HL-60/S4 (cell line): ENCODE results near the gene TAOK1.

Experiments
- in situ Hi-C: fragments of 300-500 bp; cut with MboI; formaldehyde crosslinking; loops from 2 replicates; pipeline ENCODE4 v1.14.3; 2022; ENCODE audit warnings: low sequenced_read_pairs

TAOK1 gene

DNA sequence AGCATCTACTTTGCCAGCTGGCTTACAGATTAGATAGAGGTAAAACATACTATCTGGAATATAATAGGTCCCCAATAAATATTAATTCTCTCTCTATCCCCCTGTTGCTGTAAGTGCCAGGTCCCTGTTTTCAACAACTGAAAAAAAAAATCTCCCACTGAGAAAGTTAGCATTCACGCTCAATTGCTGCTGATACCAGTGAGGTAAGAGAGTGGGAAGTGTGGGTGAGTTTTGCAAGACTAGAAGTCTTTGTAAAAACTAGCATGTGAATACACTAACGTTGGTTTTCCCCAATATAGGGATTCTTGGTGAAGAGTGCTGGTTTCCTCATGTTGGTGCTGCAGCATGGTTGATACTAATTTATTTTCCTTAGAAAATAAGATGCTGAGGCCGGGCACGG is 11.7 kb upstream of the TAOK1 start:
- in situ Hi-C loops = no loop called here

DNA sequence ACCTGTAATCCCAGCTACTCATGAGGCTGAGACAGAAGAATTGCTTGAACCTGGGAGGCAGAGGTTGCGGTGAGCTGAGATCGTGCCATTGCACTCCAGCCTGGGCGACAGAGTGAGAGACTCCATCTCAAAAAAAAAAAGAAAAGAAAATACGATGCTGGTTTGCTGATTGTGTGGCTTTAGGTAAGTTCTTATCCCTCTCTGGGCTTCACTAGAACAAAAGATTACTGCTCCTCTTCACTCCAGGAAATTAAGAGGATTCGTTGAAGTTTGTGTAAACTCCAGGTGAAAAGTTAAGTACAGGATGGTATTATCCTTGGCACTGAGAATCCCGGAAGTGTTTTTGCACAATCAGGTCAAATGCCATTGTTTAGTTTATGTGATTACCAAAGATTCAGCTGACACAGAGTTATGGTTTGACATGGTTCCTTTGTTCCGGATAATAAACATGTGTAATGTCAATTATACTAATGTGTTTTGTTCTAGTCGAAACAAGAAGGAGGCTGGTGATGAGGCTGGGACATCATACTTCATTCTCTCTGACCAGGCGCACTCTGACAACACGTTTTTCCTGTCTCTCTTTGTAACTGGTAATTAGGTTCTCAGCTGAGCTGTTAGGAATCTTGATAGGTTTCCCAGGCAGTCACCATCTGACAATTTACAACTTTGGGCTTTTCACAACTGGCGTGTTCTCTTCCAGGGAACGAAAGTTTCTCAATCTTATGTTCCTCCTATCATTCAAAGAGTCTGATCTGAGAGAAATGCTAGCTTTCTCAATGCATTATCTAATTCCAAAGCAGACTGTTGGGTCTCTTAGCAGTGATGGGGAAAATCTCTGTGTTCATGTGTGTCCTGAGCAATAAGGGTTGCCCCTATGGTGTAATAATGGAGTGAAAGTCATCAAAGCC is 10.8 kb upstream of the TAOK1 start:
- in situ Hi-C loops = no loop called here

DNA sequence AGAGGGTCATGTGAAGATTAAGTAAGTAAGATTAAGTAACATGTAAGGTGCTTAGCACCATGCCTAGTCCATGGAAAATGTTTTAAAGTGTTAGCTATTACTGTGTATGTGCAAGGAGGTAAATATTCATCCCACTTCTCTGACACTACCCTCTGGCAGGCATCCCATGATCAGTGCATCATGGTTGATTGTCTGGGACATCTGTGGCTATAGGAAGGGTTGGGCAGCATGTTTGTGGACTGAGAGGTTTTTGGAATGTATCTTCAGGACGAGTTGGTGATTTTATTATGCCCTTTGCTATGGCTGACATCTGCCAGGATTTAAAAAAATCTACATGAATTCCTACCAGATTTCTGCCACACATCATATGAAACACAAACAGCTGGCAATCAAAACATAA is 6.5 kb upstream of the TAOK1 start:
- in situ Hi-C loops = no loop called here

DNA sequence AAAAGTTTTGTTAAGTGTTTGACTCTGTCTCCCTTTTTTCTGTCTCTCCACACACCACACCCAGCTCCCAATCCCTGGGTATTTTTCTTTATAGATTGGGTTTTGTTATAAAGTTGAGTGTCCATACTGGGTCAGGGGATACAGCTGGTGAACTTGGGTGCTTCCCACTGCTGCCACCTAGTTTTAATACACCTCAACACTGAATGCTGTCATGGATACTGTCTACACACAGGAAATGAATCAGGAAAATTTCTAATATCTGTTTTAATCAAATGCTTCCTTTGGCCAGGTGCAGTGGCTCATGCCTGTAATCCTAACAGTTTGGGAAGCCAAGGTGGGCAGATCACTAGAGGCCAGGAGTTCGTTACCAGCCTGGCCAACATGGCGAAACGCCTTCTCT is 5.3 kb upstream of the TAOK1 start:
- in situ Hi-C loops = no loop called here

DNA sequence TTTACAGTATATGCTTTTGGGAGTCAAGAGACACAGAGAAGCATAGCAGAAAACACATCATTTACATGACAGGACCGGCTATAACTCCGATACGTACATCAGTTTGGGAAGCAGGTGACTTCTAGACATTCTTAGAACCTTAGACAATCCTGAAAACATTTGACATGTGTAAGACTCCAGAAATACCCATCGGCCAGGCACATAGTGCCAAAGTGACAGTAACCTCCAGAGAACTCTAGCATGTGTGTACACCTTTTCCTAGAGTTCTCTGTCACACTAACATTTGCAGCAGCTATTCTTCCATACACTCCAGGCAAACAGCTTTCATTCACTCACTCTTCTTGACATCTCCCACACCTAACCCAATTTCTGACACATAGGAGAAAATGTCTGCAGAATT is 3.4 kb upstream of the TAOK1 start:
- in situ Hi-C loops = no loop called here

DNA sequence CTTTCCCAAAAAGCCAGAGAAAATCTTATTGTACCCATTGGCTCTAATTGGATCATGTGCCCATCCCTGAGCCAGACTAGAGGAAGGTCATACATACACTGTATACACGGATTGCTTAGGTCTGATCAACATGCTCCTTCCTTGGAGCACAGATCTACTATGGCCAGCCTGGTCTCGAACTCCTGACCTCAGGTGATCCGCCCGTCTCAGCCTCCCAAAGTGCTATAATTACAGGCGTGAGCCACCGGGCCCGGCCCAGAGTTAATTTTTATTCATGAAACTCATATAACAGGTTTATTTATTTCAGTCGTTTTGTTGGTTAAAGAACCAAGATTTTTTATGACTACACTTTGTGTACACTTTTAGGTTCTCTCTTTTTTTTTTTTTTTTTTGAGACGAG is 1.2 kb upstream of the TAOK1 start:
- in situ Hi-C loops = no loop called here

DNA sequence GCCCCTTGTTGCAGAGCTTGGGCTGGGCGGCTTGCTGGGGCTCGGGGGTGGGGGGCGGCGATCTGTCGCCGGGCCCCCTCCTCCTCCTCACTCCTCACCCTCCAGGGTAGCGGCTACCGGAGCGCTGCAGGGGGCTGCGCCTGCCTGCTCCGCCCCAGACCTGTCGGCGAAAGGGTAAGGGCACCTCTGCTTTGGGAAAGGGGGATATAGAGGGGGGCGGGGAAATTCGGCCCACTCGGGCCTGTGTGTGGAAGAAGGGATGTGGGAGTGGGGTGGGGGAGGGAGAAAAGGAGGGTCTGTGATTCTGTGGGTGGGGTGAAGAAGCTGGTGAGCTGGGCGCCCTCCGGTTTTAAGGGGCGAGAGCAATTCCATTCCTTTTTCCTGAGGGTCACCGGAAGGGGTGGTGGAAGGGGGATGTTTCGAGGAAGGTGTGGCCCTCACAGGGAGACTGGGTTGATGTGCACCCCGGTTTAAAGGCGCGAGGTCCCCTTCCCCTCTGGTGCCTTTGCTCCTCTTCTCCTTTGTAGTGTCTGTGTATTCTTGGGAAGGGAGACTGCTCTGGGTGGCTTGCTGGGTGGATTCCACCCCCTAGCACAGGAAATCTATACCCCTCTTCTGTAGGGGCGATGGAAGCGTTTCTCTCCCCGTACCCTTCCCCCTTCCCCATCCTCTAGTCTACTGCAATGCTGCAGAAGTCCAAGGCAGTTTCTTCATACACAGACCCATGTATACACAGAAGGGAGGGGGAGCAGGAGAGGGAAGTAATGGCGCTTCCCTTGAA is 878 bp downstream of the TAOK1 start:
- in situ Hi-C loops = no loop called here

DNA sequence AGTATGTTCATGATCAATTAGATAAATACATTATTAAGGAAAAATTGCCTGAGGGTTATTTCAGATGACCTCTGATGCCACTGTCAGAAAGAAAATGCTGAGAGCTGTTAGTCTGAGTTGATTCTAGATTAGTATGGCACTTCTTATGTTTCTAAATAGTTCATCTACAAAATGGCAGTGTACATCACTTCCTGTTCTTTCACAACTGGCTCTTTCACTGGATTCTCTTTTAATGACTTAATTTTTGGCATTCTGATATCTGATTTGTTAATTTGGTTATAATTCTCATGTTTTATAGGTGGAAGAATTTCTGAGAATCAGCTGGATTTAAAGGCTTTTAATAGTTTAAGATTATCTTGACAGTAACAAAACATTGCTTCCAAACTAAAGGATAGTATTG is 3.3 kb downstream of the TAOK1 start:
- in situ Hi-C loops = no loop called here

DNA sequence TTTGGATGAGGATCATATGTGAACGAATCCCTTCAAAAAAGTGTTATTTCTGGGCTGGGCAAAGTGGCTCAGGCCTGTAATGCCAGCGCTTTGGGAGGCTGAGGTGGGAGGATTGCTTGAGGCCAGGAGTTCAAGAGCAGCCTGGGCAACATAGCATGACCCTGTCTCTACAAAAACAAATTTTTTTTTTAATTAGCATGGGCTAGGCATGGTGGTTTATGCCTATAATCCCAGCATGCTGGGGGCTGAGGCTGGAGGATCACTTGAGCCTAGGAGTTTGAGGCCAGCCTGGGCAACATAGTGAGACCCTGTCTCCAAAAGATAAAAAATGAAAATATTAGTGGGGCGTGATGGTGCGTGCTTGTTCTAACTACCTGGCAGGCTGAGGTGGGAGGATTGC is 4.6 kb downstream of the TAOK1 start:
- in situ Hi-C loops = no loop called here

DNA sequence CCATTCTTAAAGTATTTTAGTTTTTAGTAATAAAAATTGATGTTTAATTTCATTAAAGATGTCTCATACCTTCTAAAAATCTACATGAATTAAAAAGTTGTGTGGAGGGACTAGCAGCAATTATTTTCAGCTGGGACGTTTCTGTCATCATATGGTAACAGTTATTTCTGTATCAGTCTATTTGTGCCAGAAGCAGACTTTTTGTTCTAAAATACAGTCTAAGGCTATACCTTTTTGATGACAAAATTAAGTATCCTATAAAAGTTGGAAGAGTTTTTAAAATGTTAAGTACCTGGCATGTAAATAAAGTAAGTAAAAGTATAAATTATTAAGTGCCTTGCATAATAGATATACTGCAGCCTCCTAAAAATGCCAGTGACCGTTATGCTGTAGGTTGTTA is 5.9 kb downstream of the TAOK1 start:
- in situ Hi-C loops = no loop called here

DNA sequence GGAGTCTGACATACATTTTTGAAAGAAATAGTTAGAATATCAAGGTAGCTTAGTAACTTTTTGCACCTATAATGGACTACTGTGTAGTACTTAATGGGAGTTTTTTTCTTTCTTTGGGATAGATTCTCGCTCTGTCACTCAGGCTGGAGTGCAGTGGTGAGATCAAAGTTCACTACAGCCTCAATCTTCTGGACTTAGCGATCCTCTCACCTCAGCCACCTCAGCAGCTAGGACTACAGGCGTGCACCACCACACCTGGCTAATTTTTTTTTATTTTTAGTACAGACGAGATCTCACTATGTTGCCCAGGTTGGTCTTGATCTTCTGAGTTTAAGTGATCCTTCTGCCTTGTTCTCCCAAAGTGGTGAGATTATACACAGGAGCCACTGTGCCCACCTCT is 9.5 kb downstream of the TAOK1 start:
- in situ Hi-C loops = no loop called here

DNA sequence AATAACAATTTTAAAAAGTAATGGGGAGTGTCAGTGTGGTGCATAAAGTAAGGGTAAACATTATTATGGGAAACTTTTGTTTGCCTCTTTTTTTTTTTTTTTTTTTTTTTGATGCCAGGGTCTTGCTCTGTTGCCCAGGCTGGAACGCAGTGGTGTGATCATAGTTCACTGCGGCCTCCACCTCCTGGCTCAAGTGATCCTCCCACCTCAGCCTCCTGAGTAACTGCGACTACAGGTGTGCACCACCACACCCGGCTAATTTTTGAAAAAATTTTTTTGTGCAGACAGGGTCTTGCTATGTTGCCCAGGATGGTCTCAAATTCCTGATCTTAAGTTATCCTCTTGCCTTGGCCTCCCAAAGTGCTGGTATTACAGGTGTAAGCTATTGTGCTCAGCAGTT is 10.7 kb downstream of the TAOK1 start:
- in situ Hi-C loops = no loop called here

DNA sequence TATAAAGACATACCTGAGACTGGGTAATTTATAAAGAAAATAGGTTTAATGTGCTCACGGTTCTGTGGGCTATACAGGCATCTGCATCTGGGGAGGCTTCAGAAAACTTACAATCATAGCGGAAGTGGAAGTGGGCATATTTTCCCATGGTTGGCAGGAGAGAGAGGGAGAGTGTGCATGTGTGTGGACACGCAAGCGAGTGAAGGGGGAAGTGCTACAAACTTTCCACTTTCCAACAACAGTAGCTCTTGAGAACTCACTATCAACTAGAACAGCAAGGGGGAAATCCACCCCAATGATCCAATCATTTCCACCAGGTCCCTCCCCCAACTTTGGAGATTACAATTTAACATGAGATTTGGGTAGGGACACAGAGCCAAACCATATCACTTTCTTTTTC is 11.1 kb downstream of the TAOK1 start:
- in situ Hi-C loops = no loop called here

DNA sequence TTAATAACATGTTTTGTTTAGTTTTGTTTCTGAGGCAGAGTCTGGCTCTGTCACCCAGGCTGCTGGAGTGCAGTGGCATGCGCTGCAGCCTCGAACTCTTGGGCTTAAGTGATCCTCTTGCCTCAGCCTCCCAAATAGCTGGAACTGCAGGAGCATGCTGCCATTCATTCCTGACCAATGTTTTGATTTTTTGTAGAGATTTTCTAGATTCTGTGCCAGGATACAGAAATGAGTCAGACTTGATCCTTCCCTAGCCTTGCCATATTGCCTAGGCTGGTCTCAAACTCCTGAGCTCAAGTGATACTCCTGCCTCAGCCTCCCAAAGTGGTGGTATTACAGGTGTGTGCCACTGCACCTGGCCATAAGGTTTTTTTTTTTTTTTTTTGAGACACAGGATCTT is 17.7 kb downstream of the TAOK1 start:
- in situ Hi-C loops = no loop called here

DNA sequence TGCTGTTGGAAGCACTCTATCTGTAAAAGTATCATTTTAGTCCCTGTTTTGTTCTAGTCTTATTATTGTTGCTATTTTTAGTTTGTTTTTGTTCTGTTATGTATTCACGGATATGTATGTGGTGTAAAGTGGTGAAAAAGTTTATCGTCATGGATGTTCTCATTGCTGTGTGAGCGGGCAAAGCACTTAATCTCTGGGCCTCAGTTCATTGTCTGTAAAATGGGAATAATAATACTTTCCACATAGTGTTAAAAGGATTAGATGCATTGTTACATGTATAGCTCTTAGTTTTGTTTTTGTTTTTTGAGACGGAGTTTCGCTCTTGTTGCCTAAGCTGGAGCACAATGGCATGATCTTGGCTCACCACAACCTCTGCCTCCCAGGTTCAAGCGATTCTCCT is 19.8 kb downstream of the TAOK1 start:
- in situ Hi-C loops = no loop called here

DNA sequence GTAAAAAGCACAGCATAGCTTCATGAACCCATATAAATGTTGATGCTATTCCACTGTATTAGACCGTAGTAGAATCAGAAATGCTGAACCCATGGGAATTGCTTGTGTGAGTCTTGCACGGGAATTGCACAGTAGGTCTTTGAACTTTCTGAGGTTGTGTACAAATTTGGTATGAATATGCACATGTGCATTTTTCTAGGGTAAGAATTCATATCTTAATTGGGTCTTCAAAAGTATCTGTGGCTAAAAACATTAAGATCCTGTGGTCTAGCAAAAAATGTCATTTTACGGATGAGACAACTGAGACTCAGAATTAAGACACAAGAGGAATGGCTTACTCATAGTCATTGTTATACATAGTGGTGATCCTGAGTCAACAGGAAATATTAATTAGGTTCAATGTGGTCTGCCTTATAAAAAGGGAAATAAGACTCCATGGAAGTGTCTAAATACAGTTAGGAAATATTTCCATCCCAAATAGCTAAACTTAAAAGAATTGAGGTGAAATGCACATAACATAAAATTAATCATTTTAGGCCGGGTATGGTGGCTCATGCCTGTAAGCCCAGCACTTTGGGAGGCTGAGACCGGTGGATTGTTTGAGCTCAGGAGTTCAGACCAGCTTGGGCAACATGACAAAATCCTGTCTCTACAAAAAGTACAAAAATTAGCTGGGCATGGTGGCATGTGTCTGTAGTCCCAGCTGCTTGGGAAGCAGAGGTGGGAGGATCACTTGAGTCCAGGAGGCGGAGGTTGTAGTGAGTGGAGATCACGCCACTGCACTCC is 22.8 kb downstream of the TAOK1 start:
- in situ Hi-C loops = no loop called here

DNA sequence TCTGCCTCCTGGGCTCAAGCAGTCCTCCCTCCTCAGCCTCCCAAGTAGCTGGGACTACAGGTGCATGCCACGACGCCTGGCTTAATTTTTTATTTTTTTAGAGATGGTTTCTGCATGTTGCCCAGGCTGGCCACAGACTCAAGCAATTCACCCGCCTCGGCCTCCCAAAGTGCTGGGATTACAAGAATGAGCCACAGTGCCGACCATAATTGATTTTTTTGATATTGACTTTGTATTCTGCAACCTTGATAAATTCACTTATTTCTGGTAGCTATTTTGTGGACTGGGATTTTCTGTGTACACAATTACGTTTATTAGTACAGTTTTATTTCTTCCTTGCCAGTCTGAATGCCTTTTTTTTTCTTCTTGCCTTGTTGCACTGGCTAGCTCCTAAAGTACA is 30.0 kb downstream of the TAOK1 start:
- in situ Hi-C loops = no loop called here

DNA sequence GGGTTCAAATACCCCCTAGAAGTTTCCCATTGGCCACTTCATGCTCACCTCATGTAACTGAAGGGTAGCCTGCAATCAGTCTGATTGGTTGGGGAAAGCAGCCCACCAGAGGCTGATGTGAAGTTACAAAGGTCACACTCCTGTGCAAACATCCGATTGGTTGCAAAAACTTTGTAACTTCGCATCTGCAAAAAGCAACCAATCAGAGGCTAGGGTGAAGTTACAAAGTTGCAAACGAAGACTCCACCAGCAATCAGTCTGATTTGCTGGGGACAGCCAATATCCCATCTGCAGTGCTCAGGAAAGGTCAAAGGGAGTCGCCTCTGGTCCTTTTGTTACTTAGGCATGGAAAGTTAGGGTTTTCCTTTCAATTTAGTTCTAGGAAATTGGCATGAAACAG is 40.1 kb downstream of the TAOK1 start:
- in situ Hi-C loops = no loop called here

DNA sequence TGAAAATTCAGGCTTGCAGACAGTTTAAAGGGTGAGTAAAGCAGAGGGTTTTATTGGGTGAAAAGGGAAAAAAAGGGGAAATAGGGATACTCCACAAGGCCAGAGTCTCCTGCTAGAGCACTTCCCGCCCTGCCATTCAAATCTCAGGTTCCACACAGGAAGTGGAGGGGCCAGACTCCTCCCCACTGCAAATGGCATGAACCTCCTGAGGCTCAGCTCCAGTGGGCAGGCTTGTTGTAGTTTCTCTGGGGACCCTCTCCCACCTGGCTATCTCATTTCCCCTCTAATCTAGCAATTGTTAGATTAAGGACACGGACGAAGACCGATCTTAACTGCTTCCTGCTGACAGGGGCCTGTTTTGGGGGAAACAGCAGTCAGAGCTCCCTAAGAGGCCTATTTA is 43.4 kb downstream of the TAOK1 start:
- in situ Hi-C loops = no loop called here

DNA sequence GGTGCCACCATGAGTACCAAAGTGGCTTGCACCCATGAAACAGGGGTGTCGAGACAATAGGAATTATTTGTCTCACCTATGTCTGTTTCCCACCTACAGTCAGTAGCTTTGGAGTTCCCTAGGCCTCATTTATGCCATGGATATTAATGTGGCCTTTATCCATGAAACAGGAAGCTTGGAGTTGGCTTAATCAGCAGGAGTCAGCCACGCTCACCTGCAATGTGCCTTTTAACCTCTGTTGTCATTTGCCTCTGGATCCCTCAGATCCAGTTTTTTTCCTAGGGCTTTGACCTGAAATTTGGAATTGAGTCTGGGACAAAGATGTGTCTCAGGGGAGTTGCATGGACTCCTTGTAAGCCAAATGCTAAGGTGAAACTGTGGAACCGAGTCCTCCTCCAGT is 44.4 kb downstream of the TAOK1 start:
- in situ Hi-C loops = no loop called here

DNA sequence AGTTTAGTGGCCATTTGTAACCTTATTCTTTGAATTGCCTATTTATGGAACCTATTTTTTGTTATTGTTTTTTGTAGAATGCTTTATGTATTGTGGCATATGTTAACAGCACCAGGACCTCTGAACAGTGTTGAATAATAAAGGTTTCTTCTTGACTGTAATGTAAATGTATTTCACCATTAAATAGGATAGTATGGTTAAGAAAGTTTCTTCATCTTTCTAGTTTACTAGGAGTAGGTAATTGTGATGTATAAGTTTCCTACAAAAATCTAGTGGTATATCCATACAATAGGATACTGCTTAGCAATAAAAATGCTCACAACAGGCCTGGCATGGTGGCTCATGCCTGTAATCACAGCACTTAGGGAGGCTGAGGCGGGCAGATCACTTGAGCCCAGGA is 52.3 kb downstream of the TAOK1 start:
- in situ Hi-C loops = no loop called here
